ENCODE results near the gene MROH9. TPM values are rescaled to one million over a fixed set of nuclear protein-coding genes. Genes with fewer than 3 reads are reported as not detected.

The MROH9 gene
- total and polyA plus RNA-seq, 2 of the 13 experiments (the other 11 are each of a cell fraction or from before 2014, with no cell fraction given): not detected

GRCh38 chr1:171110621-171111326 is 175.4 kb downstream of the MROH9 start:
- Histone ChIP-seq H3K4me1 (ENCODE audit: insufficient read depth, low read length) (no peaks in the 10 kb centered on the region), H3K4me2 (ENCODE audit: low read depth, low read length) (no peak overlapping the region), H4K20me1 (ENCODE audit: insufficient read depth, low read length) (no peaks in the 10 kb centered on the region), H3K79me2 (ENCODE audit: insufficient read depth, low read length) (no peaks in the 10 kb centered on the region), H3K4me3 (replicated peaks in 1 of 3; ENCODE audit: insufficient read depth in 1 of 3, low read depth in 2 of 3, low read length in 3 of 3) (no peak overlapping the region), H3K27me3 (ENCODE audit: control insufficient read depth in 1 of 2, insufficient read depth in 2 of 2, low read length in 2 of 2) (no peaks in the 10 kb centered on the region), H3K36me3 (replicated peaks in 1 of 2; ENCODE audit: control insufficient read depth in 1 of 2, insufficient read depth in 2 of 2, low read length in 2 of 2) (no peaks in the 10 kb centered on the region), H2AFZ (ENCODE audit: low read length) (no peak overlapping the region), H3K27ac (ENCODE audit: extremely low read length, insufficient read depth, low read length) (no peak overlapping the region), H3K9ac (ENCODE audit: insufficient read depth, low read depth, low read length) (no peak overlapping the region), H3K9me3 (ENCODE audit: low read length) (no peaks in the 10 kb centered on the region)
- TF ChIP-seq ZNF75D (CRISPR knock-in tag; IDR thresholded peaks at IDR 0.05; ENCODE audit: borderline replicate concordance) (no peak), RELA (CRISPR knock-in tag; IDR thresholded peaks at IDR 0.05) (no peak), CBX2 (IDR thresholded peaks at IDR 0.05; ENCODE audit: low read depth, low read length) (no peak), CBX2 (CRISPR knock-in tag; IDR thresholded peaks at IDR 0.05; ENCODE audit: low read depth) (no peak), ZNF530 (CRISPR knock-in tag; IDR thresholded peaks at IDR 0.05; ENCODE audit: low read depth) (no peak), MNT (IDR thresholded peaks at IDR 0.05) (no peak), BRD4 (CRISPR knock-in tag; IDR thresholded peaks at IDR 0.05) (no peak), ZNF274 (CRISPR knock-in tag; IDR thresholded peaks at IDR 0.05) (no peak)
- 41% methylated on average over 7 of the region's 7 CpGs for WGBS (ENCODE audit: low lambda C conversion rate)
- ChIA-PET POLR2A (no interaction called here), CTCF (ENCODE audit: low intra/inter-chr PET ratio, low total read pairs) (no interaction called here)
- in situ Hi-C loops (cut with HindIII; ENCODE audit: extremely low pct_ligation_motif_present, low pct_unique_long_range_greater_than_20kb) (no loop called here), intact Hi-C loops (cut with micrococcal nuclease; ENCODE audit: unreplicated experiment) (no loop called here)
- no TSS peak for BruUV-seq (replicated peaks)
- no peak for DNase-seq (ENCODE audit: low spot score)
- no peak for FAIRE-seq
- ATAC-seq: no peak
